NCI-H774 (cell line): ENCODE data around the gene CAPN2.
"Not testable (repeated sequence)": the region's sequence is repeated elsewhere in the genome, so short reads cannot be mapped to it uniquely, and the experiment has no call there.

Experiments used
- DNase-seq: peaks from one replicate; lab custom pipeline; 2025; lab: John Stamatoyannopoulos, UW

CAPN2 gene

GRCh38 chr1:223792046-223792445, 79.7 kb downstream of the CAPN2 start:
- DNase-seq, result no peak

GRCh38 chr1:223793716-223794115, 81.4 kb downstream of the CAPN2 start:
- DNase-seq, result no peak

- no peak for DNase-seq
Measured at GRCh38 chr1:223794136-223794880, 82.0 kb downstream of the CAPN2 start.

- DNase-seq, result no peak
Measured at GRCh38 chr1:223796210-223796609, 83.9 kb downstream of the CAPN2 start.

- DNase-seq, result no peak
Measured at GRCh38 chr1:223802032-223802431, 89.7 kb downstream of the CAPN2 start.

GRCh38 chr1:223802602-223803001, 90.3 kb downstream of the CAPN2 start:
- no peak for DNase-seq

GRCh38 chr1:223803211-223803610, 90.9 kb downstream of the CAPN2 start:
- no peak for DNase-seq

GRCh38 chr1:223809905-223810304, 97.6 kb downstream of the CAPN2 start:
- not testable (repeated sequence) for DNase-seq

- no peak for DNase-seq
Measured at GRCh38 chr1:223810586-223810985, 98.2 kb downstream of the CAPN2 start.

- no peak for DNase-seq
Measured at GRCh38 chr1:223811634-223812101, 99.3 kb downstream of the CAPN2 start.

GRCh38 chr1:223813645-223814044, 101.3 kb downstream of the CAPN2 start:
- DNase-seq, result no peak

GRCh38 chr1:223815020-223815853, 102.9 kb downstream of the CAPN2 start:
- no peak for DNase-seq

GRCh38 chr1:223815865-223816264, 103.5 kb downstream of the CAPN2 start:
- no peak for DNase-seq

- DNase-seq, result not testable (repeated sequence)
Measured at GRCh38 chr1:223817265-223817664, 104.9 kb downstream of the CAPN2 start.

GRCh38 chr1:223819730-223820514, 107.6 kb downstream of the CAPN2 start:
- no peak for DNase-seq

GRCh38 chr1:223820515-223820858, 108.1 kb downstream of the CAPN2 start:
- DNase-seq, result no peak

- DNase-seq, result no peak
Measured at GRCh38 chr1:223820971-223821370, 108.6 kb downstream of the CAPN2 start.

GRCh38 chr1:223824287-223824686, 111.9 kb downstream of the CAPN2 start:
- DNase-seq, result no peak

GRCh38 chr1:223824712-223825111, 112.4 kb downstream of the CAPN2 start:
- no peak for DNase-seq
